ENCODE measurements around the gene ALPP.
"Not testable (repeated sequence)": the region's sequence is repeated elsewhere in the genome, so short reads cannot be mapped to it uniquely, and the experiment has no call there.

DNA sequence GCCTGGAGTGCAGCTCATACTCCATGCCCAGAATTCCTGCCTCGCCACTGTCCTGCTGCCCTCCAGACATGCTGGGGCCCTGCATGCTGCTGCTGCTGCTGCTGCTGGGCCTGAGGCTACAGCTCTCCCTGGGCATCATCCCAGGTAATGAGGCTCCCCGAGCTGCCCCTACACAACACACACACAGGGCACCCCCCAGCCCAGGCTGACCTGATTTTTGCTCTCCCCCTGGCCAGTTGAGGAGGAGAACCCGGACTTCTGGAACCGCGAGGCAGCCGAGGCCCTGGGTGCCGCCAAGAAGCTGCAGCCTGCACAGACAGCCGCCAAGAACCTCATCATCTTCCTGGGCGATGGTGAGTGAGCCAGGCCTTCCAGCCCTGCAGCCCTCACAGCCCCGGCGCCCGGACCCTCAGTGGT lies at the start of gene ALPP:
- TF ChIP-seq, protein P1, sequence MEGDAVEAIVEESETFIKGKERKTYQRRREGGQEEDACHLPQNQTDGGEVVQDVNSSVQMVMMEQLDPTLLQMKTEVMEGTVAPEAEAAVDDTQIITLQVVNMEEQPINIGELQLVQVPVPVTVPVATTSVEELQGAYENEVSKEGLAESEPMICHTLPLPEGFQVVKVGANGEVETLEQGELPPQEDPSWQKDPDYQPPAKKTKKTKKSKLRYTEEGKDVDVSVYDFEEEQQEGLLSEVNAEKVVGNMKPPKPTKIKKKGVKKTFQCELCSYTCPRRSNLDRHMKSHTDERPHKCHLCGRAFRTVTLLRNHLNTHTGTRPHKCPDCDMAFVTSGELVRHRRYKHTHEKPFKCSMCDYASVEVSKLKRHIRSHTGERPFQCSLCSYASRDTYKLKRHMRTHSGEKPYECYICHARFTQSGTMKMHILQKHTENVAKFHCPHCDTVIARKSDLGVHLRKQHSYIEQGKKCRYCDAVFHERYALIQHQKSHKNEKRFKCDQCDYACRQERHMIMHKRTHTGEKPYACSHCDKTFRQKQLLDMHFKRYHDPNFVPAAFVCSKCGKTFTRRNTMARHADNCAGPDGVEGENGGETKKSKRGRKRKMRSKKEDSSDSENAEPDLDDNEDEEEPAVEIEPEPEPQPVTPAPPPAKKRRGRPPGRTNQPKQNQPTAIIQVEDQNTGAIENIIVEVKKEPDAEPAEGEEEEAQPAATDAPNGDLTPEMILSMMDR (IDR thresholded peaks at IDR 0.05; ENCODE audit: insufficient read depth, low read length, poor library complexity, severe bottlenecking), result not testable (repeated sequence)
- TF ChIP-seq EZH2phosphoT487 (conservative IDR thresholded peaks at IDR 0.05; ENCODE audit: low read length), result not testable (repeated sequence)

Measured in SU-DHL-6 (cell line).